PFSK-1 (cell line): ENCODE data around the gene UNC80.

Experiments used
- FOXP2 ChIP-seq: optimal IDR thresholded peaks from 2 replicates; pipeline ENCODE3; 2011; ENCODE audit warnings: borderline replicate concordance, control low read depth, inconsistent platforms; ENCODE audit not compliant: insufficient read depth; ENCODE audit errors: extremely low read length, extremely low read depth
- POLR2AphosphoS5 ChIP-seq: IDR thresholded peaks from 2 replicates; pipeline ENCODE4 v1.6.1; 2012; ENCODE audit warnings: low read depth, mild to moderate bottlenecking, control low read depth, low read length, moderate library complexity
- SIN3A ChIP-seq: IDR thresholded peaks from 2 replicates; pipeline ENCODE4 v1.6.1; 2012; ENCODE audit warnings: mild to moderate bottlenecking, low read length, moderate library complexity, borderline replicate concordance; ENCODE audit not compliant: insufficient read depth
- TAF1 ChIP-seq: IDR thresholded peaks from 2 replicates; pipeline ENCODE4 v1.6.1; 2012; ENCODE audit warnings: low read length, control low read depth, borderline replicate concordance; ENCODE audit not compliant: insufficient read depth
- TF ChIP-seq, protein P1 (sequence below), 2 experiments: IDR thresholded peaks; 2 replicates each; pipeline versions ENCODE4 v1.6.1 to v1.8.0; 2011 to 2012; ENCODE audit warnings: low read depth in 2 of 2, low read length in 2 of 2, control low read depth in 1 of 2, inconsistent platforms in 1 of 2, mild to moderate bottlenecking in 1 of 2, moderate library complexity in 1 of 2; ENCODE audit not compliant: insufficient read depth in 1 of 2

Gene UNC80

DNA sequence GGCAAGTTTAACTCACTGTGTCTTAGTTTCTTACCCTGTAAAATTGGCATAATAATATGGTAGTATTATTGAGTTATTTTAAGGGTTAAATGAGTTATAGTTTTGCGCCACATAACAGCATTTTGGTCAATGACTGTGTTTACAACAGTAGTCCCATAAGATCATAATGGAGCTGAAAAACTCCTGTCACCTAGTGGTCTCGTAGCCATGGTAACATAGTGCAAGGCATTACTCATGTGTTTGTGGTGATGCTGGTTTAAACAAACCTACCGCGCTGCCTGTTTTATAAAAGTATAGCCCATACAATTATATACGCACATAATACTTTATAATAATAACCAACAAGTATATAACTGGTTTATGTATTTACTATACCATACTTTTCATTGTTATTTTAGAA lies 15.8 kb downstream of the UNC80 start:
- TF ChIP-seq FOXP2, result no peak
- no peak for TF ChIP-seq TAF1
- TF ChIP-seq SIN3A, result no peak
- TF ChIP-seq, protein P1, sequence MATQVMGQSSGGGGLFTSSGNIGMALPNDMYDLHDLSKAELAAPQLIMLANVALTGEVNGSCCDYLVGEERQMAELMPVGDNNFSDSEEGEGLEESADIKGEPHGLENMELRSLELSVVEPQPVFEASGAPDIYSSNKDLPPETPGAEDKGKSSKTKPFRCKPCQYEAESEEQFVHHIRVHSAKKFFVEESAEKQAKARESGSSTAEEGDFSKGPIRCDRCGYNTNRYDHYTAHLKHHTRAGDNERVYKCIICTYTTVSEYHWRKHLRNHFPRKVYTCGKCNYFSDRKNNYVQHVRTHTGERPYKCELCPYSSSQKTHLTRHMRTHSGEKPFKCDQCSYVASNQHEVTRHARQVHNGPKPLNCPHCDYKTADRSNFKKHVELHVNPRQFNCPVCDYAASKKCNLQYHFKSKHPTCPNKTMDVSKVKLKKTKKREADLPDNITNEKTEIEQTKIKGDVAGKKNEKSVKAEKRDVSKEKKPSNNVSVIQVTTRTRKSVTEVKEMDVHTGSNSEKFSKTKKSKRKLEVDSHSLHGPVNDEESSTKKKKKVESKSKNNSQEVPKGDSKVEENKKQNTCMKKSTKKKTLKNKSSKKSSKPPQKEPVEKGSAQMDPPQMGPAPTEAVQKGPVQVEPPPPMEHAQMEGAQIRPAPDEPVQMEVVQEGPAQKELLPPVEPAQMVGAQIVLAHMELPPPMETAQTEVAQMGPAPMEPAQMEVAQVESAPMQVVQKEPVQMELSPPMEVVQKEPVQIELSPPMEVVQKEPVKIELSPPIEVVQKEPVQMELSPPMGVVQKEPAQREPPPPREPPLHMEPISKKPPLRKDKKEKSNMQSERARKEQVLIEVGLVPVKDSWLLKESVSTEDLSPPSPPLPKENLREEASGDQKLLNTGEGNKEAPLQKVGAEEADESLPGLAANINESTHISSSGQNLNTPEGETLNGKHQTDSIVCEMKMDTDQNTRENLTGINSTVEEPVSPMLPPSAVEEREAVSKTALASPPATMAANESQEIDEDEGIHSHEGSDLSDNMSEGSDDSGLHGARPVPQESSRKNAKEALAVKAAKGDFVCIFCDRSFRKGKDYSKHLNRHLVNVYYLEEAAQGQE (IDR thresholded peaks at IDR 0.05; ENCODE audit: insufficient read depth in 1 of 2, low read depth in 2 of 2, low read length in 2 of 2), result no peak
- no peak for TF ChIP-seq POLR2AphosphoS5

DNA sequence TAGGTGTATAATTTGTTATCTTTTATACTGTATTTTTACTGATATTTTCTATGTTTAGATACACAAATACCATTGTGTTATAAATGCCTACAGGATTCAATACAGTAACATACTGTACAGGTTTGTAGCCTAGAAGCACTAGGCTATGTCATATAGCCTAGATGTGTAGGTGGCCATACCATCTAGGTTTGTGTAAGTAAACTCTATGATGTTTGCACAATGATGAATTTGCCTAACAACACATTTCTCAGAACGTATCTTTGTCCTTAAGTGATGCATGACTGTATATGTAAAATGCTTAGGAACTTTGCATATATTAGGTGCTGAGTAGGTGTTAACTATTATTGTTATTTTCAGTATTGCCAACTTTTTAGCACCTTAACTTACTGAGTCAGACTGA lies 17.3 kb downstream of the UNC80 start:
- TF ChIP-seq SIN3A, result no peak
- TF ChIP-seq, protein P1 (IDR thresholded peaks at IDR 0.05; ENCODE audit: insufficient read depth in 1 of 2, low read depth in 2 of 2, low read length in 2 of 2), result no peak
- TF ChIP-seq TAF1, result no peak
- no peak for TF ChIP-seq FOXP2
- TF ChIP-seq POLR2AphosphoS5, result no peak

DNA sequence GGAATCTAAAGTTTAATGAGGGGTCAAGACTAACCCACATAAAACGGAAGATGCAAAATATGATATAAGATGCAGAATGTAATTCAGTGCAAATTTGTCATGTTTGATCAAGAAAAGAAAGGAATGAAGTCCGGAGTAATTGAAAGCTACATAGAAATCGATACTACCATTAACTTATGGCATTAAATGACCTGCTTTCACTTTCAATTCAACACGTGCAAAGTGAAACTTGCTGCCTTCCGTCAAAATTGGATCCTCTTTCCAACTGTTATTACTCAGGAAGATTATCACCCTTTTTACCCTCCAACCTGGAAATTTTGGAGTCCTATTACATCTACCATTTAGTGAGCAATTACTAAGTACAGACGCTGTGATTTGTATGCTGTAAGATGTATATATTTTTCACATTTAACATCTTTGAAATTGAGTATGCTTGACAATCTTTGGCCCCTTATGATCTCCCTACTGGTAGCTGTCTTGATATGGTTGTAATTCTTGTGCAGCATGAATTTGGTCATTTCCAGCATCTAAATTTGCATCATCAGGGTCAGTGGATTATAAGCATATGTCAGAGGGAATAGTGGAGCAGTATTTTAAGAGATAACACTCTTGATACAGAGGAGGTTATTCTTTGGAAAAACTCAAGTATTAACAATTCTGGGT lies 18.6 kb downstream of the UNC80 start:
- no peak for TF ChIP-seq FOXP2
- TF ChIP-seq TAF1, result no peak
- TF ChIP-seq SIN3A, result no peak
- TF ChIP-seq, protein P1 (IDR thresholded peaks at IDR 0.05; ENCODE audit: insufficient read depth in 1 of 2, low read depth in 2 of 2, low read length in 2 of 2), result no peak
- no peak for TF ChIP-seq POLR2AphosphoS5

DNA sequence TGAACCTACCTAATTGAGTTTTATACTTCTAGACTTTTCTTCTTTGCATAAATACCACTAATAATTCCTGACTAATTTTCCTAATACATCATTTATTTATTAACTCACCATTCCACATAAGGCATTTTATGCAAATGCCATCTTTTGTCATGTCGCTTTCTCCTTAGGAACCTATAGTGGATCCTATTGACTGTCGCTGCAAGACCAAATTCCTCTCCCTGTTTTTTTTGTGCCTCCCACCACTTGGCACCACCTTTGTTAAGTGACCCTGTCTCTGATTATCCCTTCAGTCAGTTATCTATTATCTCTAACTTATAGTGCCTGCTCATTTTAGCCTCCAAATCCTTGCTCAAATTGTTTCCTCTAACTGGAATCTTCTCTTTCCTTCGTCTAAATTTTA lies 19.5 kb downstream of the UNC80 start:
- TF ChIP-seq TAF1 (no peak), POLR2AphosphoS5 (no peak), FOXP2 (no peak), SIN3A (no peak)
- TF ChIP-seq, protein P1 (IDR thresholded peaks at IDR 0.05; ENCODE audit: insufficient read depth in 1 of 2, low read depth in 2 of 2, low read length in 2 of 2), result no peak

DNA sequence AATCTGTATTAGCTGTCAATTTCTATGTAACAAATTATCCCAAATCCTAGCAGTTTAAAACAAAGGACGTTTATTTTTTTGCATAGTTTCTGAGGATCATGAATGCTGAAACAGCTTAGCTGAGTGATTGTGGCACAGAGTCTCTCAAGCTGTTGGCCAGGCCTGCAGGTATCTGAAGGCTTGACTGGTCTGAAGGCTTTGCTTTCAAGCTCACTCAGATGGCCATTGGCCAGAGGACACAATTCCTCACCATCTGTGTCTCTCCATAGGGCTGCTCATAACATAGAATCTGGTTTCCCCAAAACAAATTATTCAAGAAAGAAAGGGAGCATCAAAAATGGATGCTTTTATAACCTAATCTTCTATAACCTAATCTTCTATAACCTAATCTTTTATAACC lies 33.7 kb downstream of the UNC80 start:
- TF ChIP-seq, protein P1 (IDR thresholded peaks at IDR 0.05; ENCODE audit: insufficient read depth in 1 of 2, low read depth in 2 of 2, low read length in 2 of 2), result no peak
